ENCODE results near the gene AQP7.

- TF ChIP-seq CTCF (IDR thresholded peaks at IDR 0.05) (no peak), POLR2A (IDR thresholded peaks at IDR 0.05) (no peak)
These were observed 46.4 kb downstream of the AQP7 start for GRCh38 chr9:33355933-33356332.

All from uterus (tissue), 2 donors.